Prostate gland (tissue), 2 donors: ENCODE results near the gene GADD45G.

ENCODE experiments used
- POLR2A ChIP-seq: fragments of 450-650 bp; IDR thresholded peaks from one replicate; pipeline ENCODE4 v1.6.1; 2016; ENCODE audit warnings: antibody characterized with exemption, mild to moderate bottlenecking
- TF ChIP-seq, protein P1 (sequence below), 4 experiments: fragments of 200-600 bp in 2 of 4; fragments of 450-650 bp in 2 of 4; sonication (generic) in 2 of 4; IDR thresholded peaks; 1 replicate in 3 of 4; 2 replicates in 1 of 4; pipeline ENCODE4 v1.5.1; 2016 to 2019; ENCODE audit warnings: antibody characterized with exemption in 4 of 4, mild to moderate bottlenecking in 2 of 4, moderate library complexity in 2 of 4

DNA sequence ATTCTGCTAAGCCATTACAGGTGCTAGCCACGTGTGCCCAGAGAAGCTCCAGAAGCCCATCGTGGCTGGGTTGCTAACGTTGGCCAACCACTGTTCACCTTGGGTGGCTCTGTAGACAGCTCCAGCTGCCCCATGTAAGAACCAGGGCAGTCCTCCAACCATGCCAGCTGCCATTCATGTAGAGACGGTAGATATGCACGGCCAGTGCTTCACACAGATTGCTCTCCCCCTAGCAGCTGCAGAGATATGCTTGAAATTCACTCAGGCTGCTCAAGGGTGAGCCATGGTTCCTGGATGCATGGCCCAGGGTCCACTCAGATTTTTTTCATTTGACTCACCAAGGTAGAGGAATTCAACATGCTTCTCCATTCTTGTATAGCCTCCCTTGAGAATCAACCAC, 31.0 kb downstream of the GADD45G start:
- TF ChIP-seq POLR2A, result no peak
- TF ChIP-seq, protein P1, sequence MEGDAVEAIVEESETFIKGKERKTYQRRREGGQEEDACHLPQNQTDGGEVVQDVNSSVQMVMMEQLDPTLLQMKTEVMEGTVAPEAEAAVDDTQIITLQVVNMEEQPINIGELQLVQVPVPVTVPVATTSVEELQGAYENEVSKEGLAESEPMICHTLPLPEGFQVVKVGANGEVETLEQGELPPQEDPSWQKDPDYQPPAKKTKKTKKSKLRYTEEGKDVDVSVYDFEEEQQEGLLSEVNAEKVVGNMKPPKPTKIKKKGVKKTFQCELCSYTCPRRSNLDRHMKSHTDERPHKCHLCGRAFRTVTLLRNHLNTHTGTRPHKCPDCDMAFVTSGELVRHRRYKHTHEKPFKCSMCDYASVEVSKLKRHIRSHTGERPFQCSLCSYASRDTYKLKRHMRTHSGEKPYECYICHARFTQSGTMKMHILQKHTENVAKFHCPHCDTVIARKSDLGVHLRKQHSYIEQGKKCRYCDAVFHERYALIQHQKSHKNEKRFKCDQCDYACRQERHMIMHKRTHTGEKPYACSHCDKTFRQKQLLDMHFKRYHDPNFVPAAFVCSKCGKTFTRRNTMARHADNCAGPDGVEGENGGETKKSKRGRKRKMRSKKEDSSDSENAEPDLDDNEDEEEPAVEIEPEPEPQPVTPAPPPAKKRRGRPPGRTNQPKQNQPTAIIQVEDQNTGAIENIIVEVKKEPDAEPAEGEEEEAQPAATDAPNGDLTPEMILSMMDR (IDR thresholded peaks at IDR 0.05), result no peak
